Liver (tissue), 3 donors: ENCODE measurements around the gene CSTPP1.

Experiments used
- YY1 ChIP-seq: IDR thresholded peaks from 2 replicates; pipeline ENCODE4 v1.6.1; 2016; ENCODE audit warnings: antibody characterized with exemption, mild to moderate bottlenecking
- TF ChIP-seq, protein P1 (sequence below): fragments of 150-350 bp; IDR thresholded peaks from 2 replicates; pipeline ENCODE4 v1.5.1; 2017; ENCODE audit warnings: improper control_type of control experiment, low read depth, low read length; ENCODE audit not compliant: missing input control
- TF ChIP-seq, protein P2 (sequence below): IDR thresholded peaks from 2 replicates; pipeline ENCODE4 v1.6.1; 2016; ENCODE audit warnings: antibody characterized with exemption
- donor health status: healthy.
- donor health status: healthy.

GRCh38 chr11:47208628-47209027, 272.1 kb downstream of the CSTPP1 start:
- TF ChIP-seq, protein P1, sequence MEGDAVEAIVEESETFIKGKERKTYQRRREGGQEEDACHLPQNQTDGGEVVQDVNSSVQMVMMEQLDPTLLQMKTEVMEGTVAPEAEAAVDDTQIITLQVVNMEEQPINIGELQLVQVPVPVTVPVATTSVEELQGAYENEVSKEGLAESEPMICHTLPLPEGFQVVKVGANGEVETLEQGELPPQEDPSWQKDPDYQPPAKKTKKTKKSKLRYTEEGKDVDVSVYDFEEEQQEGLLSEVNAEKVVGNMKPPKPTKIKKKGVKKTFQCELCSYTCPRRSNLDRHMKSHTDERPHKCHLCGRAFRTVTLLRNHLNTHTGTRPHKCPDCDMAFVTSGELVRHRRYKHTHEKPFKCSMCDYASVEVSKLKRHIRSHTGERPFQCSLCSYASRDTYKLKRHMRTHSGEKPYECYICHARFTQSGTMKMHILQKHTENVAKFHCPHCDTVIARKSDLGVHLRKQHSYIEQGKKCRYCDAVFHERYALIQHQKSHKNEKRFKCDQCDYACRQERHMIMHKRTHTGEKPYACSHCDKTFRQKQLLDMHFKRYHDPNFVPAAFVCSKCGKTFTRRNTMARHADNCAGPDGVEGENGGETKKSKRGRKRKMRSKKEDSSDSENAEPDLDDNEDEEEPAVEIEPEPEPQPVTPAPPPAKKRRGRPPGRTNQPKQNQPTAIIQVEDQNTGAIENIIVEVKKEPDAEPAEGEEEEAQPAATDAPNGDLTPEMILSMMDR: no peak
- peak; percentile 41 for TF ChIP-seq YY1
- TF ChIP-seq, protein P2, sequence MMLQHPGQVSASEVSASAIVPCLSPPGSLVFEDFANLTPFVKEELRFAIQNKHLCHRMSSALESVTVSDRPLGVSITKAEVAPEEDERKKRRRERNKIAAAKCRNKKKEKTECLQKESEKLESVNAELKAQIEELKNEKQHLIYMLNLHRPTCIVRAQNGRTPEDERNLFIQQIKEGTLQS: no peak
